ENCODE data around the gene FLT3LG. TPM values are rescaled to one million over a fixed set of nuclear protein-coding genes. Genes with fewer than 3 reads are reported as not detected.
"Not testable (repeated sequence)": the region's sequence is repeated elsewhere in the genome, so short reads cannot be mapped to it uniquely, and the experiment has no call there.

Gene FLT3LG
- total RNA-seq, 1 experiment from 2014 or later = 6.8 TPM

DNA sequence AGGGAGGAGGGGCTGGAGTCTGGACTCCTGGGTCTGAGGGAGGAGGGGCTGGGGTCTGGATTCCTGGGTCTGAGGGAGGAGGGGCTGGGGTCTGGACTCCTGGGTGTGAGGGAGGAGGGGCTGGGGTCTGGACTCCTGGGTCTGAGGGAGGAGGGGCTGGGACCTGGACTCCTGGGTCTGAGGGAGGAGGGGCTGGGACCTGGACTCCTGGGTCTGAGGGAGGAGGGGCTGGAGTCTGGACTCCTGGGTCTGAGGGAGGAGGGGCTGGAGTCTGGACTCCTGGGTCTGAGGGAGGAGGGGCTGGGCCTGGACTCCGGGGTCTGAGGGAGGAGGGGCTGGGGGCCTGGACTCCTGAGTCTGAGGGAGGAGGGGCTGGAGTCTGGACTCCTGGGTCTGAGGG, 12.9 kb upstream of the FLT3LG start:
- DNase-seq (ENCODE audit: low read depth) = not testable (repeated sequence)

- DNase-seq (ENCODE audit: low read depth) = no peak
Observed at GRCh38 chr19:49461656-49462055, 12.4 kb upstream of the FLT3LG start.

DNA sequence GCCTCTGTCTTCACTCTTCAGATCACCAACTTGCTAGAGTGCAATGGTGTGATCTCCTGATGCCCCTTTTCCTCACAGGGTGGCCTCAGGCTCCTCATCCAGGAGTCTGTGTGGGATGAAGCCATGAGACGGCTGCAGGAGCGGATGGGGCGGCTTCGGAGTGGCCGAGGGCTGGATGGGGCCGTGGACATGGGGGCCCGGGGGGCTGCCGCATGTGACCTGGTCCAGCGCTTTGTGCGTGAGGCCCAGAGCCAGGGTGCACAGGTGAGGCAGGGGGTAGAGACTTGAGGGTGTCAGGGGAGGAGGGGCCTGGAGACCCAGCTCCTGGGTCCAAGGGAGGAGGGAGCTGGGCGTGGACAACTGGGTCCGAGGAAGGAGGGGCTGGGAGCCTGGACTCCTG, 11.5 kb upstream of the FLT3LG start:
- DNase-seq (ENCODE audit: low read depth) = no peak

DNA sequence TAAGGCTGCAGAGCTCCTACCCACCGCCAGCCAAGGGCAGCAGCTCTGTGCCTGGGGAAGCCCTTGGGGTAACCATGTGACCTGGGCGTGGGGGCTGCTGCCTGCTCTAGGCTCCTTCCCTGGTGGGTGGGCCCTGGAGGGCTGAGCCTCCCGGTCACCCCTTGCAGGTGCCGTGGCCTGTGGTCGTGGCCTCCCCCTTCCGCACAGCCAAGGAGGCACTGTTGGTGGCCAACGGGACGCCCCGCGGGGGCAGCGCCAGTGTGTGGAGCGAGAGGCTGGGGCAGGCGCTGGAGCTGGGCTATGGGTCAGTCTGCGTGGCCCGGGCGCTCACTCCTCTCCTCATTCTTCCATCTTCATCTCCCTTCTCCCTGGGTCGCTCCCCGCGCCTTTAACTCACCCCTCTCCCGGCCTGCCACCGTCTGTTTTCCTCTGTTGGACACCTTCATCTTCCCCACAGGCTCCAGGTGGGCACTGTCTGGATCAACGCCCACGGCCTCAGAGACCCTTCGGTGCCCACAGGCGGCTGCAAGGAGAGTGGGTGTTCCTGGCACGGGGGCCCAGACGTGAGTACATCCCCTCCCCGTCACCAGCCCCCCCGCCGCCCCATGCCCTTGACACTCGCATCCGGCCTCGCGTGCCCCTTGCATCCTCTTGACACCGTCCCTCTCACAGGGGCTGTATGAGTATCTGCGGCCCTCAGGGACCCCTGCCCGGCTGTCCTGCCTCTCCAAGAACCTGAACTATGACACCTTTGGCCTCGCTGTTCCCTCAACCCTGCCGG, 9.9 kb upstream of the FLT3LG start:
- DNase-seq (ENCODE audit: low read depth) = no peak

GRCh38 chr19:49465371-49465770, 8.6 kb upstream of the FLT3LG start:
- DNase-seq (ENCODE audit: low read depth) = no peak

GRCh38 chr19:49468199-49468598, 5.8 kb upstream of the FLT3LG start:
- no peak for DNase-seq (ENCODE audit: low read depth)

GRCh38 chr19:49468746-49469447, 5.1 kb upstream of the FLT3LG start:
- DNase-seq (ENCODE audit: low read depth) = no peak

DNA sequence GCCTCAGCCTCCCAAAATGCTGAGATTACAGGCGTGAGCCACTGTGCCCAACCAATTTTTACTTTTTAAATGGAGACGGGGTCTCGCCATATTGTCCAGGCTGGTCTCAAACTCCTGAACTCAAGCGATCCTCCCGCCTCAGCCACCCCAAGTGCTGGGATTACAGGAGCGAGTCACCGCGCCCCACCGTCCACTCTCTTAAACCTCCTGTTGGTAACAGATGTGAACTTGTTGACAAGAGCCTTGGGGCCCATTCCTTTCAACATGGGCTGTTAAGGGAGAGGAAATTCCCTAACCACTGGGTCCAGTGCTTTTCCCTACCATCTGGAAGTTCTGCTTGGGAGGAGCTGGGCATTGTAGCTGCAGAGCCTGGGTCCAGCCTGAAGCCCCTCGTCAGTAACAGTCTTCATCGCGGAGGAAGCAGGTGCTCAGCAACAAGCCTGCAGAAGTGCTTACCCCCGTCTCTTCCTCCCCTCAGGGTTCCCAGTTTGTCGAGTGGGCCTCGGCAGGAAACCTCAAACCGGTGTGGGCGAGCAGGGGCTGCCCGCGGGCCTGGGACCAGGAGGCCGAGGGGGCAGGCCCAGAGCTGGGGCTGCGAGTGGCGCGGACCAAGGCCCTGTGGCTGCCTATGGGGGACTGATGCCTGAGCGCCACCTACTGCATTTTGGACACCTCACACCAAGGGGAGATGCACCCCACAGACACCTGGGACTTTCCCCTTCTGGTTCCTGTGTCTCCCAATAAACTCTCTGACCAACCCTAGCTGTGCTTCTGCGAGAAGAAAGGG, 4.0 kb upstream of the FLT3LG start:
- DNase-seq (ENCODE audit: low read depth) = no peak

DNA sequence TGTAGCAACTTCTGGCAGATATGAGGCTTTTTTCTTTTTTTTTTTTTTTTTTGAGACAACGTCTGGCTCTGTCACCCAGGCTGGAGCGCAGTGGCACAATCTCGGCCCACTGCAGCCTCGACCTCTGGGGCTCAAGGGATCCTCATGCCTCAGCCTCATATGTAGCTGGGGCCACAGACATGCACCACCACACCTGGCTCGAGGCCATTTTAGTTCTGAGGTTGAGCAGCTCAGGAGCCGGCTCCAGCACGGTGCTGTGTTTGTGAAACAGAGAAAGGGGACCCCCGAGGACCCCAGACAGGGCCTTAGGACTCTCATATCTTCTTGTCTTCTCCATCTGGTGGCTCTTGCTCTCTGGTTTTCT, 3.4 kb upstream of the FLT3LG start:
- DNase-seq (ENCODE audit: low read depth) = no peak

DNA sequence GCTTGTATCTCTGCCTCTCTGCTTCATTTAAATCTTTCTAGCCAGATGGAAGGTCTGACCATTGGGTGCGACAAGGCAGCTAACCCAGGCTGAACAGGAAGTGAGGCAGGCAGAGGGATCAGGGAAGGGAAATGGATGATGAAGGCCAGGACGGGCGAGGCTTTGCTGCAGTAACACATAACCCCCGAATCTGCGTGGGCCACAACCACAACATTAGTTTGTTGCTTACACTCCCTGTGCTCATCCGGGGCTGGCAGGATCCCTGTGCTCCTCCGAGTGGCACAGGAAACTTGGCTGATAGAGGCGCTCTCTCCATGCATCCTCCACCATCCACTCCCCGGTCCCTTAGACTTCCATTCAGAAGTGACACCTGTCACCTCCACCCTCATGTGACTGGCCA, 1.1 kb upstream of the FLT3LG start:
- DNase-seq (ENCODE audit: low read depth) = no peak

DNA sequence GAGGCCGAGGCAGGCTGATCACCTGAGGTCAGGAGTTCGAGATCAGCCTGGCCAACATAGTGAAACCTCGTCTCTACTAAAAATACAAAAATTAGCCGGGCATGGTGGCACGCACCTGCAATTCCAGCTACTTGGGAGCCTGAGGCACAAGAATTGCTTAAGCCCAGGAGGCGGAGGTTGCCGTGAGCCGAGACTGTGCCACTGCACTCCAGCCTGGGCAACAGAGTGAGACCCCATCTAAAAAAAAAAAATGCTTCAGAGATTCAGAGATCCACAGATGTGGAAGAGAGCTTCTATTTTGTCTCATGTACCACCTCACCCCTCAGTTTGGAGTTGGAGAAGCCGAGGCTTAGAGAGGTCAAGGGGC, 531 bp upstream of the FLT3LG start:
- DNase-seq (ENCODE audit: low read depth) = not testable (repeated sequence)

GRCh38 chr19:49474542-49474924, 518 bp downstream of the FLT3LG start:
- no peak for DNase-seq (ENCODE audit: low read depth)

DNA sequence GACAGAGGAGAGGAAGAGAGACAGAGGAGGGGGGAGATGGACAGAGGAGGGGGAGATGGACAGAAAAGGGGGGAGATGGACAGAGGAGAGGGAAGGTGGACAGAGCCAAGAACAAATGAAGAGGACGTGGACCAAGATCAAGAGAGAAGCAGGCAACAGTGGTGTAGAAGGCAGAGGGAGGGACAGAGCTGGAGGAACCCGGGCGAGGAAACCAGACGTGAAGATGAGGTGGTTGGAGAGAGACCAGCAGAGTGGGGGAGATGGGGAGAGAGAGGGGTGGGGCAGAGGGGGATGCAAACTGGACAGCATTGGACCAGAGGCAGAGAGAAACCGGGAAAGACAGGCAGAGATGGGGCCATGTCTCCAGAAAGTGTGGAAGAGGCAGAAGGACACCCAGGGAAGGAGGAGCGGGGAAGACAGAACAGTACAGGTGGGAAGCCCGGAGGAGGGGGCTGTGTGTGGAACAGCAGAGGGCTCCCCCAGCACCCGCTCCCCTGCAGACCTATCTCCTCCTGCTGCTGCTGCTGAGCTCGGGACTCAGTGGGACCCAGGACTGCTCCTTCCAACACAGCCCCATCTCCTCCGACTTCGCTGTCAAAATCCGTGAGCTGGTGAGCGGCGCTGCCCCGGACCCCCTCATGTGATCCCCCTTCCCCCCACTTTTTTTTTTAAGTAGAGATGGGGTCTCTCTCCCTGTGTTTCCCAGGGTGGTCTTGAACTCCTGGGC, 1.3 kb downstream of the FLT3LG start:
- no peak for DNase-seq (ENCODE audit: low read depth)

- no peak for DNase-seq (ENCODE audit: low read depth)
Observed at GRCh38 chr19:49475995-49476880, 2.2 kb downstream of the FLT3LG start.

- no peak for DNase-seq (ENCODE audit: low read depth)
Observed at GRCh38 chr19:49479975-49480628, 6.1 kb downstream of the FLT3LG start.

DNA sequence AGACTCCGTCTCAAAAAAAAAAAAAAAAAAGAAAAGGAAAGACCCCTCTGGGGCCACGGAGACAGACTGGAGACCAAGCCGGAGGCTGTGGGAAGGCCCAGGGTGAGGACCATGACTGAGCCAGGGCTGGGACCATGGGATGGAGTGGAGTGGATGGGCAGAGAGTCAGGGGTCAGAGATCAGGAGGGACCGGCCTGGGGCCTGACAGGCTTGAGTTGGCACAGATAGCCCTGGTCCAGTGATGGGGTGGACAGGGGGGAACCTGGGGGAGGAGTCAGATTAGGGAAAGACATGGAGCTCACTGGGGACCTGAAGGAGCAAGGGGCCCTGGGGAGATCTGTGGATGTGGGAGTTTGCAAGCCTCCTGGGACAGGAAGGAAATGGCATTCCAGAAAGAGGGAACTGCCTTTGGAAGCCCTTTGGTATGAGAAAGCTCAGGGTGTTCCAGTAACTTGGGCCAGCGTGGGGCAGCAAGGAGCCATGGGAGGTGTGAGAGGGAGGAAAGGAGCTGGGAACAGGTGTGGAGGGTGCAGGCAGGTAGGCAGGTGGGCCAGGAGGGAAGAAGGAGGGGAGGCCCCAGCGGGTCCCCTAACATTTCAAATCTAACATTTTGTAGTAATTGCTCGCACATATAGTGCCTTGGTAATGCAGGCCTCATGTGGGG, 7.1 kb downstream of the FLT3LG start:
- no peak for DNase-seq (ENCODE audit: low read depth)

DNA sequence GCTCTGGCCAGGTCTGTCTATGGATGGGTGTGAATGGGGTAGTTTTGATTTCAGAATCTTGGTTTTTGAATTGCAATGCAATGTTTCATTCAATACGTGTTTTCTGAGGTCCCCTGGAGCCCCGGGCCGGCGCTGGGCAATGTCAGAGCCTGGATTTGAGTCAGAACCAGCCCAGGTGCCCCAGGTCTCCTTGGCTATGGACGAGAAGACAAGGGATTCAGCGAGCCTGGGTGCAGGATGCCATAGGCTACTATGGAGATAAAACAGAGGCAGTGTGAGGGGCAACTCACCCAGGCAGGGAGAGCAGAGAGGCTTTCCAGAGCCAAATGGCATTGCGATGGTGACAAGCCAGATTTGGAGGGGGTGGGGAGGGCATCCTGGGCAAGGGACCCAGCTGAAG, 12.2 kb downstream of the FLT3LG start:
- DNase-seq (ENCODE audit: low read depth) = no peak

GRCh38 chr19:49486710-49487276, 12.8 kb downstream of the FLT3LG start:
- DNase-seq (ENCODE audit: low read depth) = no peak

Data from HT1080 (cell line).